ENCODE results near the gene PARP6. TPM values are rescaled to one million over a fixed set of nuclear protein-coding genes. Genes with fewer than 3 reads are reported as not detected.

The PARP6 gene
- total RNA-seq, 1 donor from 2014 or later: 7.1 TPM

DNA sequence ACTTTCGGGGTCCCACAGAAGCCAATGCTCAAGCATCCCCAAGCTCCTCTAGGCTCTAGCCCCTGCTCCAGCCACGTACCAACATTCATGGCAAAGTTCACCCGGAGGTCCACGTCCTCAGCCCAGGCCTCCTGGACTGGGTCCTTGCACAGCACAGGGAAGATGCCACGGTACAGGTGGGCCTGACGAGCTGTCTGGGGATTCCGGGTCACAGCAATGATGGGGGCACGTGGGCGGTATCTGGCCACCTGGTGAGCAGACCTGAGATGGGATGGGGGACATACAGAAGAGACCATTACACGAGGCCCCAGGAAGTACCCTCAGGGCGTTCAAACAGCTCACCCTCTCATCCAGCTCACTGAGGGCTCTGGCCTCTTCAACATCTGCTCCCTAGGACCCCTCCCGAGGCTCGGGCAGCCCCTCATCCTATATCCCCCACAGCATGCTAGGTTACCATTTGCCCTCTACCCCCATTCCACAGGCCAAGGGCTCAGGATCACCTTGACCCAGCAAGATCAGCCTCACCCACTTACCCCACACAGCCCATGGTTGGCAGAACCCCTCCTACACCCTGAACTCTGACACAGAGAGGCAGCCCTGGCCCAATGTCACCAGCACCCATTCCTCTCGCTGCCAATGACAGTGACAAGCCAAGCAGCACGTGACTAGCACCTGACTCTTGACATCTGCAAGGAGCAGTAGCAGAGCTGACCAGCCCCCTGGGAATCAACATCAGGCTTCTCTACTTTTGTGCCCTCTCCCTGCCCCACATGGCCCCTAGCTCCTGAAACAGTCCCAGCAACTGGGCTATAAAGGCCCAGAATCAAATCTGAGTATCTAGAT is 71.7 kb downstream of the PARP6 start:
- no peak for DNase-seq (ENCODE audit: low read depth in 2 of 2)

DNA sequence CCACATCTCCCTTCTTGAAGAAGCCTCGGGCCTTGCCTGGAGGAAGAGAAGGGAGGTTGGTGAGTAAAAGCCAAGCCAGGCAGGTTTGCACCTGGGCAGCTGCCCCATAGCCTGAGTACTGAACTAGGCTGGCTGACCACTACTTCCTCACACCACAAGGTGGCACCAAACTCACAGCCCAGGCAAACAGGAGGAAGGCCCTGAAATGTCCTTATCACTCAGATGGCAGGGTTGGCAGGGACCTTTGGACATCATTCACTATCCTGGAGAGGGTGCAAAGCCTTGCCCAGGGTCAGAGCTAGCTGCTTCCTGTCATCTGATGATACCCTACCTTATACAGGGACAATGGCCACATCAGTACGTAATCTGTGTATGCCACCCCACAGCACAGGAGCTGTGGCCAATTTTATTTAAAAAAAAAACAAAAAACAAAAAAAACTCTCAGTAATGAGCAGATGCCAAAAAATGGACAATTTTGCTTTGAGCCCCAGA is 72.6 kb downstream of the PARP6 start:
- DNase-seq (ENCODE audit: low read depth in 2 of 2): peak; percentile 70 to 80

DNA sequence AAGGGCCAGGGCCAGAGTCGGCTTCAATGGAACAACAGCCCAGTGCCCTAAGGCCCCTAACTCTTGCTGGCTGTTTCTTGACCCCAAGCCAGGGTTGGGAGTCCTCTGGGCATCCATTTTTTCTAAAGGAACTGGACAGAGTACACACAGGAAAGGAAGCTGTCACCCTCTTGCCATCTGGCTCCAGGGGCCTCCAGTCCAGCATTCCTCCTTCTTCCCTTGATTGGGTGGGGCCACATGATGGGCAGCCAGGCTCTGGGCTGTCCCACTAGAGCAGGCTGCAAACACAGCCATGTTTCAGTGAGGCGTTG is 73.2 kb downstream of the PARP6 start:
- no peak for DNase-seq (ENCODE audit: low read depth in 2 of 2)

DNA sequence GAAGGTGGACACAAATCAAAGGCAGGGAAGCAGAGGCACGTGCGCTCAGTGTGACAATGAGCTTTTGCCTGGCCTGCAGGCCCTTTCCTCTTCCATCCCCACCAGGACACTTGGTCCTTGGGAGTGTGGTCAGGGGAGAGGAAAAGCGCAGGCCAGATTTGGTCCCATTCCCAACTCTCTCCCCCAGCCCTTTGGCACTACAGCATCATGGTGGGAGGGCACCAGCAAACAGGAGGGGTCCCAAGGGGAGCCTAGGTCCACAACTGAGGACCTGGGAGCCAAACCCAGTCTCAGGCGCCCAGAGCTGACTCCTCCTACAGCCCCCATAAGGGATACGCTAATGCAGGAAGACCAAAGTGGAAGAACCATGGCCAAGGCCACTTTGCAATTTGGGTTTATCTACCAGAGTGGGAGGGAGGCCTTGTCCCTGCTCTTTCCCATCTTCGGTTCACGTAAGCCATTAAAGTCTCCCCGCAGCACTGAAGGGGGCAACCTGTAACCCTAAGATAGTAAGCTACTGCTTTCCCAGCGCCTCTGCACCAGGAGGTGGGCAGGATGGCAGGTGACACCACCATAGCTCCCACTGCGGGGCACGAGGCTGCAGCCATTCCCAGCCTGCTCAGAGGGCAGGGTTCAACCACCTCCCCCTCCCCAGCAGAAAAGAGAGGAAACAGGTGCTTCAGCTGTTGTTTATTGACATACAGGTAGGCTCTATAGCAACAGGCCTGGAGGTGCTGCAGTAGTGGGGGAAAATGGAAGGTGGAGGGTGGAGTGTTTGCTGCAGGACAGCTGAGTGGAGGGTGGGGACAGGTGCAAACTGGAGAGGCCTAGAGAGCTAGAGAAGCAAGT is 73.8 kb downstream of the PARP6 start:
- no peak for DNase-seq (ENCODE audit: low read depth in 2 of 2)

DNA sequence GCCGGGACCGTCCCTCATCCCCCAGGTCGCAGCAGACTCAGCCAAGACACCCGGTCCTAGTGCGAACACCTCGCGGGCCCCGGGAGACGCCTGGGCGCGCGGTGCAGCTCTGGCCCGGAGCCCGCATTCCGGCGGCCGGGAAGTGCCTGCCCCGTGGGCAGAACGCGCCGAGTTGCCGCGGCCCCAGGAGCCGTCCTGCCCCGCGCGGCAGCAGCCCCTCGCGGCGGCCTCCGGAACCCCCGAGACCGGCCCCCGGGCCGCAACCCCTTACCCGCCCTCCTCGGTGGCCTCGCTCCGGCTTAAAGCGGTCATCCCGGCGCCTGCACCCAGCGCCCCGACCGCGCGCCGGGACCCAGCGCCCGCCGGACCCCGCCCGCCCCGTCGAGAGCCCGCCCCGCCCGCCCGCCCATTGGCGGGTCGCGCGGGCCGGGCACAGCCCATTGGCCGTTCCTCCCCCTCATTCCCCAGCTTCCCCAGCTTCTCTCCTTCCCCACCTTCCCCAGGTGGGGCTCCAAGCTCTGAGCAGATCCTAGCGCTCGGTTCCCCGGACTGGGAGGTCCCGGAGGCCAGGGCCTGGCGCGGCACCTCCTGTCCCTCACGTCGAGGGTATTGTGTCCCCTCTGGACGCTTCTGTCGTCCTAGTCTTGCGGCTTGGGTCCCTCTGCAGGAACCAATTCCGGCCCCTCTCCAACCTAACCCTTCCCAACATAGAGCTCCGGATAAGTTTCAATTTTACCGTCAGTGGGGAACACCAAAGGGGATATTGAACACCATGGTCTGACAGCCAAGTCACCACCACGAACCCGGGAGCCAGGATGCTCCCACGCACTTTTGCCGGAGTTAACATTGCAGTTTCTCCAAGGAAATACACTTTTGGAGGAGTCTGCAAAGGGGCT is 74.6 kb downstream of the PARP6 start, which contains the start of gene GRAMD2A:
Gene GRAMD2A, minus strand, starts transcription at position 328 of the 896 bp plus-strand sequence.
- peak in 1 of 2 donors; percentile 25 for DNase-seq (ENCODE audit: low read depth in 2 of 2)

DNA sequence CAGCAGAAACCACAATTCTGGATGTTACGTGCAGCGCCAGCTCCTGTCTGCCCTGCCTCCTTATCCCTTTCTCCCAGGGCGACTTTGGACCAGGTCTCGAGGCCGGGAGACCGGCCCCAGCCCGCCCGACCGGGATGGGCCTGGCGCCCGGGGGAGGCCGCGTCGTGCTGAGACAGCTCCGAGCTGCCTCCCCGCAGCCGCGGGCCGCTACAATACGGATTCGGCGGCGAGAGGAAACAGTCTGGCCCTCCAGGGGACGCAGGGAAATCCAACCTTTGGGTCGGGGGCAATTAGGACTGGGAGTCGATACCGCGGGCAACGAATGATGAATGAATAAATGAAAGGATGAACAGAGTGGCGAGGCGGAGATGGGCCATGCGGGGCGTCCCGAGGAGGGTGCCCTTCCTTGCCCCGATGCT is 75.3 kb downstream of the PARP6 start:
- no peak for DNase-seq (ENCODE audit: low read depth in 2 of 2)

DNA sequence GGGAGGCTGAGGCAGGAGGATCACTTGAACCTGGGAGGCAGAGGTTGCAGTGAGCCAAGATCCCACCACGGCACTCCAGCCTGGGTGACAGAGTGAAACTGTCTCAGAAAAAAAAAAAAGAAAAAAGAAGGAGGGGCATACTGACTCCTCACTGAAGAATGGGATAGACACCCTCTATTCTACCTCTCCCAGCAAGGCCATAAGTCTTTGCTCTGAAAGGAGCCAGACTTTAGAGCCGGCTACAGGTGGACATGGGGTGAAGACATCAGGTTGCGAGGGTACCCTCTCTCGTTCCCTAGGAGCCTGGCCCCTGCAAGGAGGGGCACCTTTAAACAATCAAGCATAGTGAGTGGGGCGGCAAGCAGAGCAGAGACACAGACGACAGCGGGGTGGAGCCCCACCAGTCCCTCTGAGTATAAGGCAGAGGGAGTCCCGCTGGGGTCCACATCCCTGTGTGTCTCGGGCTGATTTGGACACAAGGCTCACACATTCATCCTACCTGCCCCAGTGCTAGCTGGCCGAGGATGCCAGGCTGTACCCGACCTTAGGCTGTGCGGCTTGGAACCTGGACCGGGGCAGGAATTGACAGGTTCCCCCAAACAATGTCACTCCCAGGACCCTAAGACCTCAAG is 75.8 kb downstream of the PARP6 start:
- DNase-seq (ENCODE audit: low read depth in 2 of 2): no peak

DNA sequence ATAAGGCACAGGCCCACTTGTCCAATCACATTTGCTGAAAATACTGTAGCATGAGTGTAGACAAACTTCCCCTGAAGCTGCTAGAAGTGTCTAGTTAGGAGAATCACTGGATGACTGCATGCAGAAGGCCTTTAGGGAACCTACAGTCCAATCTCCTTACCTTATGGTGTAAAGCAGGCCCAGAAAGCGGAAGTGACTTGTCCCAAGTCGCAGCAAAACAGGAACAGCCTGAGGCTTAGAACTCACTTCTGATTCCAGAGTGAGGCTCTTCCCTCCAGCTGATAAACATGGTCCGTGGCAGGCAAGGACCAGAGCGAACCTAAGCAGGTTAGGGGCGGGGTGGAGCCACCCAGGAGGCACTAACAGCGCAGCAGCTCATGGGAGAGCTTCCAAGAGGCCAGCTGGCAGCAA is 77.2 kb downstream of the PARP6 start:
- no peak for DNase-seq (ENCODE audit: low read depth in 2 of 2)

DNA sequence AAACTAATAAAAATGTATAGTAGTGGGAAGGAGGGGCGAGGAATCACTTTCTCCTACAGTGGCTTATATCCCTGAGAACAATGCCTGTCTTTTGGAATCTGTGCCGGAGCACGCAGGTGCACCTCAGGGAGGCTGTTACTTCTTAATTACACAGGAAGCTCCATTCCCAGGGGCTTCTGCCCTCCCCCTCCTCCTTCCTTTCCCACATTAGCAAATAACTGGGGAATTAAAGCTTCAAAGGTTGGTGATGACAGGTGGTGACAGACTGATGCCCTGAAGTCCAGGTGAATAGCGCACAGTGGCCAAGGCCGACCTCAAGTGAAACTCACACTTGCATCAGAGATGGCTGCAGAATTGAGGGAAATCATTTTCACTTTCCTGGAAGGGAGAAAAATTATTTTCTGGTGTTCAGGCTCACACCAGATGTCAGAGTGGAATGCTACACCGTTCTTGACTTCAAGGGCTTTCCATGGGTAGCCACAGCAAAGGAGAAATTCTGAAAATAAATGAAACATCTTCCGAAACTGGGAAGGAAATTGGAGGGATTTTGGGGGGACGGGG is 78.4 kb downstream of the PARP6 start:
- DNase-seq (ENCODE audit: low read depth in 2 of 2): no peak

DNA sequence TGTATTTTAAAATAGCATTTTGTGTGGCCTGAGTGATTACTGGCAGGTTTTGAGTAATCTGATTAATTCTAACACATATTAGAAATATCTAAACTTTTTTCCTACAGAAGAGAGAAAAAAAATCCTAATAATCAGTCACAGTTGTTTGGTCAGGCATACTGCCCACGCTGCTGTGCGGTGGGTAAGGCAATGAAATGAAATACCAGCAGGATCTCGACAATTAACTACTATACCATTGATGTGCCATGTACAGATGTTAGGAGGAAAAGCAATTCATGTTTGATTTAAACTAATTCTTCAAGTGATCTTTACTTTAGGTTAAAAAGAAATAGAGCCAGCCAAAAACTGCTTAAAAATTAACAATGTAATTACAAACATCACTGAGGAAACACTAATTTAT is 79.9 kb downstream of the PARP6 start:
- no peak for DNase-seq (ENCODE audit: low read depth in 2 of 2)

Other genes starting within 250 kb of the PARP6 start
- 19.9 and 24.3 TPM in 2 replicates for gene MYO9A, start 154.4 kb downstream of the PARP6 start, total RNA-seq
- gene SENP8, start 154.2 kb downstream of the PARP6 start, total RNA-seq: 1.0 and 1.4 TPM in 2 replicates
- 0.13 TPM in 2 replicates for gene GRAMD2A, start 74.8 kb downstream of the PARP6 start, total RNA-seq
- gene PKM, start 41.4 kb downstream of the PARP6 start, total RNA-seq: 682 and 1,022 TPM in 2 replicates
- 0.13 TPM in 1 of 2 replicates, not detected in the other for gene CELF6, start 47.6 kb upstream of the PARP6 start, total RNA-seq
- 61.4 and 136 TPM in 2 replicates for gene HEXA, start 103.5 kb upstream of the PARP6 start, total RNA-seq
- not detected in 2 replicates for gene TMEM202, start 125.8 kb upstream of the PARP6 start, total RNA-seq
- gene ARIH1, start 201.8 kb upstream of the PARP6 start, total RNA-seq: 15.4 and 36.9 TPM in 2 replicates

Data from dermis microvascular lymphatic vessel endothelial cell (primary cell).